Lower leg skin (tissue), 4 donors: Measurements from ENCODE around the gene PAX7. TPM values are rescaled to one million over a fixed set of nuclear protein-coding genes. Genes with fewer than 3 reads are reported as not detected.
"Not testable (repeated sequence)": the region's sequence is repeated elsewhere in the genome, so short reads cannot be mapped to it uniquely, and the experiment has no call there.

Source experiments
- DNase-seq, 2 donors: peaks; one replicate each; pipeline ENCODE4 v3.0.0-alpha.2; 2019; ENCODE audit warnings: low spot score in 2 of 2
- H3K4me3 ChIP-seq: fragments of 200-600 bp; sonication (generic); 2 replicates; pipeline ENCODE4 v1.5.1; 2017; ENCODE audit warnings: mild to moderate bottlenecking, low read depth; ENCODE audit not compliant: poor library complexity, severe bottlenecking
- POLR2A ChIP-seq, 2 donors: fragments of 450-650 bp; IDR thresholded peaks; one replicate each; pipeline ENCODE4 v1.6.1; 2016 to 2017; ENCODE audit warnings: antibody characterized with exemption in 2 of 2, mild to moderate bottlenecking in 1 of 2, moderate library complexity in 1 of 2
- WGBS, 2 donors: methylation state at CpG; one replicate each; pipeline ENCODE4 v1.1.5; 2018; 5-methylcytosine and 5-hydroxymethylcytosine counted together
- intact Hi-C: fragments of 100-400 bp; cut with DNase I; formaldehyde crosslinking; loops from one replicate; pipeline ENCODE4 v1.15.0; 2023; ENCODE audit warnings: low total_unique reads
- total RNA-seq, 4 donors: library from RNA; depleted of rRNA; stranded (reverse); fragments of >200 nt; gene quantifications; one replicate each; pipeline ENCODE4 v1.1.0, GENCODE V29; 2016
- TF ChIP-seq, protein P1 (sequence below), 3 donors: fragments of 450-650 bp; IDR thresholded peaks; one replicate each; pipeline ENCODE4 v1.5.1; 2016; ENCODE audit warnings: antibody characterized with exemption in 3 of 3, mild to moderate bottlenecking in 3 of 3, moderate library complexity in 2 of 3

Gene PAX7
- under 1 TPM in 2 of 4 donors, not detected in 2; 0.06 to 0.11 TPM for total RNA-seq

DNA sequence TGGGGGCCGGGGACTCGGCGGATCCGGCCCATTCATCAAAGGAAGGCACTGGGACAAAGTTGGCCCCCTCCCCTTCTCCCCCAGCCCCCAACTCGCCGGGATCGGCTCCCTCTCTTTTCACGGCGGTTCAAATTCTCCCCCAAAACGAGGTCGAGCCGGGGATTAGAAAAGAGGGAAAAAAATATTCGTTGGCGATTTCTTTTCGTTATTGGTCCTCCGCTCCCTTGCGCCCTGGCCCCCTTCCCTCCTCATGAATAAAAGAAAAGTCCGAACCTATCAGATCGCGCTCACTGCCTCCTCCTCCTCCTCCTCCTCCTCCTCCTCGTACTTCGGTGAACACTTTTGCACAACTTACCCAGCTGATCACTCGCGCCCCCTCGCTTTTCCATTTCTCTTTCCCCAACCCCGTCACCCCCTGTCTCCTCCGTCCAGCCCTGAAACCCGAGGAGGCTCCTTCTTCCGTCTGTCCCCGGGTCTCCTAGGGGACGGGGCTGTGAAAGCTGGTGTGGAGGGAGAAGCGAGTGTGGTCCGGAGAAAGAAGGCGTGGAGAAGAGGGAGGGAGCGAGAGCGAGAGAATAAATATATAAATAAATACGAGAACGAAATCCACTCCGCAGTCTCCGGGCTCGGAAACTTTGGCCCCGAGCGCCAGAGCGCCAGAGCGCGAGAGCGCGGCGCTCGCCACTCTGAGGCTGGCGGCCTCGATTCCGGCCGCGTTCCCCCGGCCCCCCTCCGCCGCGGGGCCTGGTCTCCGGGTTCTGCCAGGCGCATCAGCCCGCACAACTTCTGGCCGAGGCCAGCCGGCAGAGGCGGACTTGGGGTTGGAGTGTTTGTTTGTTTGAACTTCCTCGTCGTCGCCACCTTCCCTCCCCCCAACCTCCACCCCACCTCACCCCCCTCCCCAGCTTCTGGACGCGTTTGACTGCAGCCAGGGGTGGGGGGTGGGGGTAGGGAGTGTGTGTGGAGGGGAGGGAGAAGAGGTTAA lies at the start of gene PAX7:
PAX7 (plus strand) TSS at position 336 of the 985 bp plus-strand sequence. CDS start 758 bp downstream, outside the sequence.
- TF ChIP-seq POLR2A (IDR thresholded peaks at IDR 0.05), result no peak
- TF ChIP-seq, protein P1, sequence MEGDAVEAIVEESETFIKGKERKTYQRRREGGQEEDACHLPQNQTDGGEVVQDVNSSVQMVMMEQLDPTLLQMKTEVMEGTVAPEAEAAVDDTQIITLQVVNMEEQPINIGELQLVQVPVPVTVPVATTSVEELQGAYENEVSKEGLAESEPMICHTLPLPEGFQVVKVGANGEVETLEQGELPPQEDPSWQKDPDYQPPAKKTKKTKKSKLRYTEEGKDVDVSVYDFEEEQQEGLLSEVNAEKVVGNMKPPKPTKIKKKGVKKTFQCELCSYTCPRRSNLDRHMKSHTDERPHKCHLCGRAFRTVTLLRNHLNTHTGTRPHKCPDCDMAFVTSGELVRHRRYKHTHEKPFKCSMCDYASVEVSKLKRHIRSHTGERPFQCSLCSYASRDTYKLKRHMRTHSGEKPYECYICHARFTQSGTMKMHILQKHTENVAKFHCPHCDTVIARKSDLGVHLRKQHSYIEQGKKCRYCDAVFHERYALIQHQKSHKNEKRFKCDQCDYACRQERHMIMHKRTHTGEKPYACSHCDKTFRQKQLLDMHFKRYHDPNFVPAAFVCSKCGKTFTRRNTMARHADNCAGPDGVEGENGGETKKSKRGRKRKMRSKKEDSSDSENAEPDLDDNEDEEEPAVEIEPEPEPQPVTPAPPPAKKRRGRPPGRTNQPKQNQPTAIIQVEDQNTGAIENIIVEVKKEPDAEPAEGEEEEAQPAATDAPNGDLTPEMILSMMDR (IDR thresholded peaks at IDR 0.05), result no peak
- 3 to 5% methylated on average over 65 to 70 of the region's 70 CpGs for WGBS, 2 donors
- intact Hi-C loops, result no loop called here
- no peak for DNase-seq
- no peak within 1 kb of the TSS for H3K4me3 ChIP-seq

DNA sequence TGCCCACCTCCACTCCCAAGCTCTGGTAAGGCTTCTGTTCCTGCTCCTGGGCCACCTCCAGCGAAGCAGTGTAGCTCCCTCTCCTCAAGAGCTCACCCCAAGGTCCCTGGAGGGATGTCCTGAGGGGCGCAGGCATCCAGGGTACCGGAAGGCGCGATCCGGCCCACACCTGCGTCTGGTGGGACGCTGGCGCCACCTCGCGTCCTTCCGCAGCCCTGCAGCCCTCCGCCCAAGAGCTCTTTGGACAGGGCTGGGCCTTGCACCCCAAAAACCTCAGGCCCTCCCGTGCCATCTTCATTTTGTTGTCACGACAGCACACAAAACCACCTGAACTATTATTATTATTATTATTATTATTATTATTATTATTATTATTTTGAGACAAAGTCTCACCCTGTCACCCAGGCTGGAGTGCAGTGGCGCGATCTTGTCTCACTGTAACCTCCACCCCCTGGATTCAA lies 49.2 kb upstream of the PAX7 start:
- TF ChIP-seq, protein P1 (IDR thresholded peaks at IDR 0.05), result no peak
- TF ChIP-seq POLR2A (IDR thresholded peaks at IDR 0.05), result no peak
- DNase-seq, result no peak
- H3K4me3 ChIP-seq, result no peak overlapping the region
- 18 to 22% methylated on average over 17 of the region's 17 CpGs for WGBS, 2 donors
- intact Hi-C loops, result no loop called here

DNA sequence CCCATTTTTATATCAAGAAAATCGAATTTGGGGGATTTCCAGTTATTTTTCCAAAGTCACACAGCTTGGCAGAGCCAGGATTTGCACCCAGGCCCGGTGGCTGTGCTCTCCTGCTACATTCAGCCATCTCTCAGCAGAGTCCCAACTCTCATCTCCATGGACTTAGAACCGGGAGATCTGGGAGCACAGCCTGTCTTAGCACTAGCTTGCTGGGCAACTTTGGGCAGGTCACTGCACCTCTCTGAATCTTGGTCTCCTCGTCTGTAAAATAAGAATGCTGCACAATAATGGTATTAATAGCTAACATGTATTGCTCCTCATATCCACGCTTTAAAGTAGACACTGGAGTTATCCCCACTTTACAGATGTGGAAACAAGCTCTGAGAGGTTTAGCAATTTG lies 47.8 kb upstream of the PAX7 start:
- intact Hi-C loops, result no loop called here
- H3K4me3 ChIP-seq, result no peak overlapping the region
- no peak for DNase-seq
- WGBS, 2 donors, result 48 to 60% methylated on average over 5 of the region's 5 CpGs
- TF ChIP-seq POLR2A (IDR thresholded peaks at IDR 0.05), result no peak
- TF ChIP-seq, protein P1 (IDR thresholded peaks at IDR 0.05), result no peak

DNA sequence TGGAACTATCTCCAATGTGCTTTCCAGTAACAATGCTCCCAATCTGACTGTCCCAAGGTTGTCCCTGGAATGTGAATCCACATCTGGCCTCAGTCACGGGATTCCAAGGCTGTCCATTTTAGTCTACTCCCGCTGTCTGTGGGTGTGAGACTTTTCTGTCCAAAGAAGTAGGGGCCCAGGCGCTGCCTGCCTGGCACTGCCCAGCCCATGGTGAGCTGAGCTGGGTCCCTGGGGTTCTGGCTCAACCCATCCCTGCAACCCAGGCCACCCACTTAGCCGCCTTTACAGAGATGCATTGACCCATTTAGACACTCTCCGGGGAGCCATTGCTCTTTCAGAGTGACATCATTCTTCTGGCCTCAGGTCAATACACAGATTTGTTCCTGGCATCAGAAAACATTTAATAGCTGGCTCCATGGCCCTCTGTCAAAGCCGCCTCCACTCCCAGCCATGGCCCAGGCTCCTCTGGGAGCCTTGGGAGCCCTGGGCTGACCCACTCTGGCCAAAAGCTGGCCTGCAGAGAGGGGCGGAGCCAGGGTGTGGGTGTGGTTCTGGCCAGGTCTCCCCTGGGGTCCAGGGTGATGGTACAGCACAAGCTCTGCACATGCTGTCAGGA lies 47.2 kb upstream of the PAX7 start:
- H3K4me3 ChIP-seq, result no peak overlapping the region
- DNase-seq, result no peak
- whole genome bisulfite sequencing, 2 donors, result 35 to 48% methylated on average over 6 to 7 of the region's 7 CpGs
- intact Hi-C loops, result no loop called here
- TF ChIP-seq POLR2A (IDR thresholded peaks at IDR 0.05), result no peak
- TF ChIP-seq, protein P1 (IDR thresholded peaks at IDR 0.05), result no peak

DNA sequence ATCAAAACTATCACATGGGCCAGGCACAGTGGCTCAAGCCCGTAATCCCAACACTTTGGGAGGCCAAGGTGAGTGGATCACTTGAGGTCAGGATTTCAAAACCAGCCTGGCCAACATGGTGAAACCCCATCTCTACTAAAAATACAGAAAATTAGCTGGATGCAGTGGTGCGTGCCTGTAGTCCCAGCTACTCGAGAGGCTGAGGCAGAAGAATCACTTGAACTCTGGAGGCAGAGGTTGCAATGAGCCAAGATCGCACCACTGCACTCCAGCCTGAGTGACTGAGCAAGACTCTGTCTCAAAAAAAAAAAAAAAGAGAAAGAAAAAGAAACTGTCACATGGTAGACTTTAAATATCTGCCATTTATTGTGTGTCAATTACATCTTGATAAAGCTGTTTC lies 44.6 kb upstream of the PAX7 start:
- intact Hi-C loops, DNase-seq, H3K4me3 ChIP-seq: not testable (repeated sequence)
- 86 to 90% methylated on average over 4 of the region's 4 CpGs for whole genome bisulfite sequencing, 2 donors

DNA sequence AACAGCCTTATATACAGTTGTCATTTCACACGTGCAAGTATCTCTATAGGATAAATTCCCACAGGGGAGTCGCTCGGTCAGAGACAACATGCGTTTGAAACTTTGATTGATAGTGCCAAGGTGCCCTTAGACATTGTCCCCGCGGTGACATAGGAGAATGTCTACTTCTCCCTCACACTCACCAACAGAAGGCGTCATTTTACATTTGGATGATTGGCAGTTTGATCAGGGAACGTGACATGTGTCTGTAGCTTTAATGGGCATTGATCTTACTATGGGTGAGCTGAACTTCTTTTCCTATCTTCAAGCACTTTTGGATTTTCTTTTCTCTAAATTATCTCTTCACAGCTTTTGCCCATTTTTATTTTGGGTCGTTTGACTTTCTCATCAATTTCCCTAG lies 42.6 kb upstream of the PAX7 start:
- WGBS, 2 donors, result 51 to 56% methylated on average over 9 of the region's 9 CpGs
- H3K4me3 ChIP-seq, result no peak overlapping the region
- TF ChIP-seq POLR2A (IDR thresholded peaks at IDR 0.05), result no peak
- TF ChIP-seq, protein P1 (IDR thresholded peaks at IDR 0.05), result no peak
- intact Hi-C loops, result no loop called here
- DNase-seq, result no peak
